NCI-H2171 treated with DMSO at 0.1 percent for 48 hours (cell line): ENCODE results near the gene PEX14.

Source experiments
- DNase-seq: peaks from one replicate; lab custom pipeline; 2025; lab: John Stamatoyannopoulos, UW

The PEX14 gene

GRCh38 chr1:10597492-10598388 is 123.0 kb downstream of the PEX14 start:
- DNase-seq = no peak

- DNase-seq = peak; percentile 23
Measured at GRCh38 chr1:10598389-10598702, 123.6 kb downstream of the PEX14 start.

GRCh38 chr1:10599194-10599861 is 124.6 kb downstream of the PEX14 start:
- DNase-seq = no peak

GRCh38 chr1:10601342-10602070 is 126.8 kb downstream of the PEX14 start:
- no peak for DNase-seq

- no peak for DNase-seq
Measured at GRCh38 chr1:10602936-10603335, 128.2 kb downstream of the PEX14 start.

- no peak for DNase-seq
Measured at GRCh38 chr1:10604966-10605365, 130.2 kb downstream of the PEX14 start.

DNA sequence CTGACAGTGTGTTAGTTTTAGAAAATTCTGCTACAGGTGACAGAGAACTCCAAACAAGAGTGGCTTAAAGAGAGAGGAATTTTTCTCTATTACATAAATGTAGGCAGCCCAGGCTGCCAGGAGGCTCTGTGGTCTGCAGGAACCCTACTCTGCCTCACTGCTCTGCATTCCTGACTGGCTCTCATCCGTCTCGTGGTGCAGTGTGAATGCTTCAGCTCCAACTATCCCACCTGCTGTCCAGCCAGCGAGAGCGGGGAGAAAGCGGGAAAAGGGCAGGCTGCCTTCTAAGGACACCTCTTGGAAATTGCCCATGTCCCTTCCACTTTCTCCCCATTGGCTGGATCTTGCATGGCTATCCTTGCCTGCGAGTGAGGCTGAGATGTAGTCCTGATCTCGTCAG is 131.3 kb downstream of the PEX14 start:
- no peak for DNase-seq

- DNase-seq = no peak
Measured at GRCh38 chr1:10607228-10607627, 132.5 kb downstream of the PEX14 start.

- no peak for DNase-seq
Measured at GRCh38 chr1:10608690-10609089, 133.9 kb downstream of the PEX14 start.

GRCh38 chr1:10610901-10611600 is 136.3 kb downstream of the PEX14 start:
- no peak for DNase-seq

DNA sequence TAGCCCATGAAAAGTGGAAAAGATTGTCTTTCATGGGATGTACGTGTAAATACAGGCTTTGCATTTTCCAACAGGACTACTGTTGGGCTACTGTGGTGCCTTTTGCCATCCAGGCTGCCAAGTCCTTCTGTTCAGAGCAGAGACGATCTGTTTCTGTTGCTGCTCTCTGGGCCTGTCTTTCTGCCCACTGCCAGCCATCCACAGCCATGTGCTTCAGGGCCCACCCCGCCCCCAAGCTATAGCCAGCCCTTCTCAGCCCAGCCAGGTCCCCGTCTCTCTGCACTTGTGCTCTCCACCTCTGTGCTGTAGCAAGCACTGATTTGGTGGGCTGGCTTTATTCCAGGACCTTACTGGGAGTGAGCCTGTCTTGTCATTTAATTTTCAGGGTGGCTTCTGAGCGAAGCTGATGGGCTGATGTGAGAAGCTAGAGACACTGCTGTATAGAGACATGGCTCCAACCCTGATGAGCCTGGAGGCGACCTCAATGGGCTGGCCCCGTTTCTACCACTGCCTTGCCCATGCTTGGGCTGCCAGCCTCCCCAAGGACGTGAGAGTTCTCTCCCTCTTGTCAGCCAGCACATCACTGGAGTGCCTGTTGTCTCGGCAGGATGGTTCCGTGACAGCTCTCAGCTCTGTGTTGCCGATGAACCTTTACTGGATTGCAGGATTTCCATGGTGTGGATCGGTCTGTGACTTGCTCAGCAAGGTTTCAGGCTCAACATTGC is 137.8 kb downstream of the PEX14 start:
- no peak for DNase-seq

GRCh38 chr1:10613340-10613739 is 138.6 kb downstream of the PEX14 start:
- no peak for DNase-seq

- DNase-seq = no peak
Measured at GRCh38 chr1:10613861-10614260, 139.1 kb downstream of the PEX14 start.

DNA sequence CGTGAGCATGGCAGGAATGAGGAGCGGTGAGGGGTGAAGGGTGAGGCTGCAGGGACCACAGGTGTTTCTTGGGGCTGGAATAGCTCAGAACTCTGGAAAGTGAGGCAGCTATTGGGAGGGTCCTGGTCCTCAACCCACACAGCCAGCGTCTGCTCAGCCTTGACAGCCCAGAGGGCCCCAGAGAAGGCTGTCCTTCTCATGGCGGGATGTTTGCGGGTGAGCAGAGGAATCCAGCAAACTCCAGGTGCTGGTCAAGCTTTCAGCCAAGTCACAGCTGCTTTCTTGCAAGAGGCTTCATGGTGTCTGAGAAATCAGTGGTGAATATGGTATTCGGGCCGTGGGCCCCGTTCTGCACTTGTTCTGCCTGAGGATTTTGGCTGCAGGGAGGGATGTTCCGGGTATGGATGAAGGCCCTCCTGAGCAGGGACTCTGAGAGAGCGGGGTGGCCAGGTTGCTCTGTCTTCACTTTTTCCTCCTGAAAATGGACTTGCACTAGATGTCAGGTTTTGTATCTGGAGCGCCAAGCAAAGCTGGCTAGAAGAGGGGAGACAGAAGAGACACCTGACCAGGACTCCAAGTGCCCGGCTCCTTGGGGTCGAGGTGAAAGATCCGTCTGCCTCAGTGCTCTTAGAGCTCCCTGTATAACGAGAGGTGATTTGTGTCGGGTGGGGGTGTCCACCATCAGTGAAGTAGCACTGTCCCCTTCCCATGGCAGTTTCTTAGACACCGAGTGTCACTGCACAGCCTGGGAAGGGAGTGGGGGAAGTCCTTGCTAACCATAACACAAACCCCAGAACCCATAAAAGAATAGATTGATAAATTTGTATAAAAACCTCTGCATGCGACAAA is 139.9 kb downstream of the PEX14 start:
- no peak for DNase-seq

- no peak for DNase-seq
Measured at GRCh38 chr1:10615332-10615731, 140.6 kb downstream of the PEX14 start.

GRCh38 chr1:10615932-10616671 is 141.4 kb downstream of the PEX14 start:
- no peak for DNase-seq

DNA sequence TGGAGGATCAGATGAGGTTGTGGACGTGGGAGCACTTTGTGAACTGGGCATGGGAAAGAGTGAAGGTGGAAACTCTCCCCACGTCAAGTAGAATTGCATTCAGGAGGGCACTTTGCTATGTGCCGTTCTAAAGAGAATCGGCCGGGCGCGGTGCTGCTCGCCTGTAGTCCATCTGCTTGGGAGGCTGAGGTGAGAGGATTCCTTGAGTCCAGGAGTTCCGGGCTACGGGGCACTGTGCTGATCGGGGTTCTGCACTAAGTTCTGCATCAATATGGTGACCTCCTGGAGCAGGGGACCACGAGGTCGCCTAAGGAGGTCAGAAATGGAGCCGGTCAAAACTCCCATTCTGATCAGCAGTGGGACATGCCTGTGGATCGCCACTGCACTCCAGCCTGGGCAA is 141.9 kb downstream of the PEX14 start:
- DNase-seq = no peak

DNA sequence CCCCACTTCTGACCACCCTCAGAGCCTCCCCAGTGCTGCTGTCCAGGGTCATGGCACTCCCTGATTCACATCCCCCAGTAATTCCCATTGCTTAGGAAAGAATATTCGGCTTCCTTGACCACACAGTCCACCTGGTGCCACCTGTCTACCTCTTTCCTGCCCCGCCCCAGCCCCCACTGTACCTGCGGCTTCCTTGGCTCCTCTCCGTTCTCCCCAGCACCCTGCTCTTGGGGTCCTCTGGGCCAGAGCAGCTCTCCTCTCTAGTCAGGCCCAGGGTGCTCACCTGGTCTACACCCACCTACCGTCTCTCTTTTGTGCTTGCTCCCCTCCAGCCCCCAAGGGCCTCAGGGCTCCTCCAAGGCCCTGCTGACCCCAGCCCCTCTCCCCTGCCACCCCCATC is 142.6 kb downstream of the PEX14 start:
- no peak for DNase-seq

- DNase-seq = no peak
Measured at GRCh38 chr1:10617931-10618885, 143.5 kb downstream of the PEX14 start.
